IMR-90 (cell line): Measurements from ENCODE around the gene CAV2. TPM values are rescaled to one million over a fixed set of nuclear protein-coding genes. Genes with fewer than 3 reads are reported as not detected.
A peak's percentile ranks its signal among the peaks of the same experiment; 100 is the strongest.

Source experiments
- ATAC-seq: fragments of 200-7000 bp; cut with Tn5 transposase; 2 replicates; pipeline ENCODE4 v1.9.1; 2020; ENCODE audit warnings: low read depth, mild to moderate bottlenecking, moderate library complexity
- BruUV-seq: library from RNA; stranded (reverse); fragments of 400-500 nt; replicated peaks from 2 replicates; lab custom pipeline; 2021; lab: Mats Ljungman, UMichigan
- CTCF ChIA-PET: fragments of 300-600 bp; formaldehyde crosslinking; extraction: SDS; loops from one replicate; lab custom pipeline; 2021; ENCODE audit warnings: antibody characterized with exemption; lab: Yijun Ruan, JAX
- POLR2A ChIA-PET: fragments of 300-600 bp; sonication (Branson Sonifier 250); formaldehyde crosslinking; loops from one replicate; lab custom pipeline; 2022; ENCODE audit warnings: antibody characterized with exemption; ENCODE audit not compliant: unreplicated experiment; lab: Charles Lee
- DNase-seq: peaks from one replicate; pipeline ENCODE4 v3.0.0; 2013
- H2AFZ ChIP-seq: replicated peaks from 2 replicates; pipeline ENCODE3; 2013; ENCODE audit warnings: low read length, mild to moderate bottlenecking; ENCODE audit not compliant: poor library complexity
- H2AK5ac ChIP-seq: 2 replicates; pipeline ENCODE4 v1.6.1; 2013; ENCODE audit warnings: low read depth, low read length, inconsistent platforms
- H2AK9ac ChIP-seq: replicated peaks from 2 replicates; pipeline ENCODE3; 2013; ENCODE audit warnings: mild to moderate bottlenecking, low read depth, low read length, moderate library complexity; ENCODE audit not compliant: poor library complexity
- H2BK120ac ChIP-seq: 2 replicates; pipeline ENCODE4 v1.6.1; 2013; ENCODE audit warnings: low read depth, low read length, inconsistent platforms
- H2BK15ac ChIP-seq: 3 replicates; pipeline ENCODE4 v1.6.1; 2013; ENCODE audit warnings: low read depth, low read length, inconsistent platforms
- H2BK20ac ChIP-seq: 2 replicates; pipeline ENCODE4 v1.6.1; 2013; ENCODE audit warnings: low read depth, mild to moderate bottlenecking, inconsistent platforms, low read length, moderate library complexity
- H2BK5ac ChIP-seq: 2 replicates; pipeline ENCODE4 v1.6.1; 2013; ENCODE audit warnings: mild to moderate bottlenecking, low read depth, low read length, inconsistent platforms; ENCODE audit not compliant: poor library complexity, severe bottlenecking
- H3K14ac ChIP-seq: replicated peaks from 2 replicates; pipeline ENCODE4 v1.6.1; 2013; ENCODE audit warnings: low read depth, low read length, inconsistent platforms
- H3K18ac ChIP-seq: 2 replicates; pipeline ENCODE4 v1.6.1; 2013; ENCODE audit warnings: low read depth, low read length, control low read depth
- H3K23ac ChIP-seq: 2 replicates; pipeline ENCODE4 v1.6.1; 2013; ENCODE audit warnings: low read depth, low read length, inconsistent platforms
- H3K27ac ChIP-seq: 2 replicates; pipeline ENCODE4 v1.5.1; 2013; ENCODE audit warnings: mild to moderate bottlenecking, control low read depth, low read length; ENCODE audit not compliant: insufficient read depth
- H3K27me3 ChIP-seq: 2 replicates; pipeline ENCODE4 v1.6.1; 2013; ENCODE audit warnings: low read length; ENCODE audit not compliant: control insufficient read depth, insufficient read depth
- H3K36me3 ChIP-seq: 2 replicates; pipeline ENCODE4 v1.6.1; 2013; ENCODE audit warnings: low read length, mixed read lengths; ENCODE audit not compliant: control insufficient read depth, insufficient read depth
- H3K4ac ChIP-seq: 2 replicates; pipeline ENCODE4 v1.6.1; 2013; ENCODE audit warnings: low read depth, low read length, inconsistent platforms
- H3K4me1 ChIP-seq: 2 replicates; pipeline ENCODE4 v1.6.1; 2013; ENCODE audit warnings: low read length, mixed read lengths; ENCODE audit not compliant: control insufficient read depth, insufficient read depth
- H3K4me2 ChIP-seq: 2 replicates; pipeline ENCODE4 v1.6.1; 2013; ENCODE audit warnings: low read depth, mild to moderate bottlenecking, control low read depth, low read length, moderate library complexity
- H3K4me3 ChIP-seq: 2 replicates; pipeline ENCODE4 v1.5.1; 2013; ENCODE audit warnings: low read depth, mild to moderate bottlenecking, control low read depth, low read length, moderate library complexity; ENCODE audit not compliant: insufficient read depth
- H3K56ac ChIP-seq: 2 replicates; pipeline ENCODE4 v1.6.1; 2013; ENCODE audit warnings: low read length, inconsistent platforms; ENCODE audit not compliant: insufficient read depth; ENCODE audit errors: extremely low read depth
- H3K79me1 ChIP-seq, 2 experiments: 2 replicates each; pipeline ENCODE4 v1.6.1; 2013; ENCODE audit warnings: low read length in 2 of 2, inconsistent platforms in 1 of 2, low read depth in 1 of 2
- H3K9ac ChIP-seq: 2 replicates; pipeline ENCODE4 v1.6.1; 2013; ENCODE audit warnings: low read depth, low read length, control low read depth
- H3K9me1 ChIP-seq: 2 replicates; pipeline ENCODE4 v1.6.1; 2013; ENCODE audit warnings: low read length, inconsistent platforms; ENCODE audit not compliant: insufficient read depth
- H3K9me3 ChIP-seq: 2 replicates; pipeline ENCODE4 v1.6.1; 2013; ENCODE audit warnings: low read length; ENCODE audit not compliant: control insufficient read depth, insufficient read depth
- H4K20me1 ChIP-seq: 2 replicates; pipeline ENCODE4 v1.6.1; 2013; ENCODE audit warnings: low read length, inconsistent platforms; ENCODE audit not compliant: insufficient read depth
- H4K5ac ChIP-seq: 2 replicates; pipeline ENCODE4 v1.6.1; 2013; ENCODE audit warnings: mild to moderate bottlenecking, low read depth, low read length, control low read depth
- H4K8ac ChIP-seq, 2 experiments: 2 replicates each; pipeline ENCODE4 v1.6.1; 2013; ENCODE audit warnings: low read depth in 2 of 2, low read length in 2 of 2, control low read depth in 1 of 2, inconsistent platforms in 1 of 2
- H4K91ac ChIP-seq: 2 replicates; pipeline ENCODE4 v1.6.1; 2013; ENCODE audit warnings: low read depth, low read length, inconsistent platforms; ENCODE audit not compliant: insufficient read depth
- BHLHE40 ChIP-seq: fragments of 150-350 bp; IDR thresholded peaks from 2 replicates; pipeline ENCODE4 v1.6.1; 2016; ENCODE audit warnings: mild to moderate bottlenecking, low read depth, low read length
- CEBPB ChIP-seq: IDR thresholded peaks from 2 replicates; pipeline ENCODE4 v1.6.1; 2012; ENCODE audit warnings: low read depth, low read length, improper control_type of control experiment
- CHD1 ChIP-seq: IDR thresholded peaks from 2 replicates; pipeline ENCODE4 v1.6.1; 2012; ENCODE audit warnings: low read depth, low read length, improper control_type of control experiment
- FOS ChIP-seq: fragments of 150-350 bp; IDR thresholded peaks from 2 replicates; pipeline ENCODE4 v1.6.1; 2016; ENCODE audit warnings: low read depth, low read length
- MAFK ChIP-seq: IDR thresholded peaks from 2 replicates; pipeline ENCODE4 v1.6.1; 2012; ENCODE audit warnings: low read depth, low read length, improper control_type of control experiment
- MAZ ChIP-seq: IDR thresholded peaks from 2 replicates; pipeline ENCODE4 v1.6.1; 2012; ENCODE audit warnings: low read depth, mild to moderate bottlenecking, low read length, improper control_type of control experiment, moderate library complexity, borderline replicate concordance
- MXI1 ChIP-seq: IDR thresholded peaks from 2 replicates; pipeline ENCODE4 v1.6.1; 2012; ENCODE audit warnings: low read depth, mild to moderate bottlenecking, low read length, moderate library complexity, borderline replicate concordance
- NFE2L2 ChIP-seq: fragments of 150-350 bp; IDR thresholded peaks from 2 replicates; pipeline ENCODE4 v1.6.1; 2016; ENCODE audit warnings: low read depth, mild to moderate bottlenecking, low read length
- POLR2A ChIP-seq: IDR thresholded peaks from 2 replicates; pipeline ENCODE4 v1.6.1; 2012; ENCODE audit warnings: mild to moderate bottlenecking, low read depth, low read length
- RAD21 ChIP-seq: IDR thresholded peaks from 2 replicates; pipeline ENCODE4 v1.6.1; 2012; ENCODE audit warnings: low read length, improper control_type of control experiment
- RCOR1 ChIP-seq: IDR thresholded peaks from 2 replicates; pipeline ENCODE4 v1.6.1; 2012; ENCODE audit warnings: mild to moderate bottlenecking, low read length, improper control_type of control experiment; ENCODE audit not compliant: insufficient replicate concordance
- RFX5 ChIP-seq: IDR thresholded peaks from 2 replicates; pipeline ENCODE4 v1.8.0; 2012; ENCODE audit warnings: low read depth, mild to moderate bottlenecking, low read length, moderate library complexity
- SMC3 ChIP-seq: fragments of 150-350 bp; IDR thresholded peaks from 2 replicates; pipeline ENCODE4 v1.6.1; 2016; ENCODE audit warnings: low read depth, mild to moderate bottlenecking, antibody characterized with exemption, low read length, moderate library complexity
- WGBS, 2 experiments: methylation state at CpG; one replicate each; pipeline versions ENCODE4 v1.1.5 to v1.1.7; 2013; ENCODE audit warnings: missing lambda C conversion rate in 2 of 2; ENCODE audit not compliant: insufficient read length in 1 of 2; ENCODE audit errors: extremely low coverage in 2 of 2; 5-methylcytosine and 5-hydroxymethylcytosine counted together
- dilution Hi-C: fragments of 300-500 bp; cut with HindIII; formaldehyde crosslinking; loops from one replicate; pipeline ENCODE4 v1.14.3; 2018; ENCODE audit warnings: low sequenced_read_pairs; ENCODE audit not compliant: unreplicated experiment
- in situ Hi-C: fragments of 300-500 bp; cut with MboI; formaldehyde crosslinking; loops from 3 replicates; pipeline ENCODE4 v1.14.3; 2019; ENCODE audit warnings: low sequenced_read_pairs, inconsistent platforms, mixed read lengths
- intact Hi-C: fragments of 100-400 bp; cut with micrococcal nuclease; formaldehyde crosslinking; loops from 2 replicates; pipeline ENCODE4 v1.10.0; 2022
- polyA plus RNA-seq, 3 experiments: library from polyadenylated mRNA; depleted of rRNA; stranded (reverse); fragments of >200 nt; gene quantifications; 2 replicates each; pipeline ENCODE4 v1.2.3, GENCODE V29; 2012; ENCODE audit warnings: low replicate concordance in 1 of 3
- total RNA-seq: library from RNA; depleted of rRNA; stranded (reverse); fragments of >200 nt; gene quantifications from 2 replicates; pipeline ENCODE4 v1.2.3, GENCODE V29; 2012
- TF ChIP-seq, protein P1 (sequence below): fragments of 150-350 bp; IDR thresholded peaks from 2 replicates; pipeline ENCODE4 v1.6.1; 2017; ENCODE audit warnings: mild to moderate bottlenecking, antibody characterized with exemption, low read length, low read depth
- TF ChIP-seq, protein P2 (sequence below): fragments of 150-350 bp; IDR thresholded peaks from 2 replicates; pipeline ENCODE4 v1.6.1; 2016; ENCODE audit warnings: low read depth, mild to moderate bottlenecking, low read length, moderate library complexity, borderline replicate concordance
- TF ChIP-seq, protein P3 (sequence below): conservative IDR thresholded peaks from 2 replicates; pipeline ENCODE4 v1.5.1; 2012; ENCODE audit warnings: mild to moderate bottlenecking, low read depth, low read length, improper control_type of control experiment

Gene CAV2
- total and polyA plus RNA-seq, 2 of the 4 experiments (the other 2 are of a cell fraction): 199 to 265 TPM

DNA sequence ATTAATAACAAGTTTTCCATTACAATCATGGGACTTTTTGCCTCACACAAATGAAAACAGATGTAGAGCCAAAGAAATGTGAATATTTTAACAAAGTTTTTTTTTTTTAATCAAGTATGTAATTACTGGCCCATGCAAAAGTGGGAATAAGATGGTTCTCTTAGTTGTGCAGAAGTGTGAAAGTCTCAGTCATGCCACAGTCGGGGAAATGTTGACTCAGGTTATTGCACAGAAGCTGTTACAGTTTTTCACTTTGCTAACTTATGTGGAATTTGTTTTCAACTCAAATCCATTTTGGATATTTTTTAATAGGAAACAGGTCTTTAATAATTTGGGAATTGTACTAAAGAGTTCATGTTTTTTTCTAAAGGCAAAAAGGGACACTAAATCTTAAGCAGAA, 44.0 kb upstream of the CAV2 start:
- Histone ChIP-seq H4K20me1 (no peaks in the 10 kb centered on the region), H3K27ac (peak overlapping the region; percentile 4; the same call in 1 of the 2 replicates), H4K5ac (no peak overlapping the region), H3K4me2 (no peak overlapping the region), H3K23ac (no peak overlapping the region), H2BK5ac (peak overlapping the region; percentile 93), H4K91ac (peak overlapping the region; percentile 47; the same call in 1 of the 2 replicates), H2AK5ac (no peak overlapping the region), H3K36me3 (no peaks in the 10 kb centered on the region), H3K79me1 (no peaks in the 10 kb centered on the region), H2BK20ac (0 out of 2 replicates have a peak overlapping the region, but pooled peaks have one; percentile 10), H3K27me3 (no peaks in the 10 kb centered on the region), H2AK9ac (no peak overlapping the region), H3K56ac (no peak overlapping the region), H2BK120ac (peak overlapping the region; percentile 80), H3K4me3 (no peak overlapping the region), H3K4me1 (no peaks in the 10 kb centered on the region; the same call in 1 of the 2 replicates), H3K4ac (peak overlapping the region; percentile 60), H2AFZ (no peak overlapping the region), H3K9ac (no peak overlapping the region; the same call in 1 of the 2 replicates), H3K14ac (peak overlapping the region; percentile 73; the same call in 1 of the 2 replicates), H2BK15ac (peak overlapping the region; percentile 8; the same call in 1 of the 3 replicates), H4K8ac (0 out of 4 replicates have a peak overlapping the region, but pooled peaks of 1 of the 2 experiments have one; percentile 38), H3K9me1 (no peaks in the 10 kb centered on the region), H3K9me3 (no peaks in the 10 kb centered on the region), H3K18ac (no peak overlapping the region; the same call in 1 of the 2 replicates)
- intact Hi-C loops (no loop called here), in situ Hi-C loops (no loop called here), dilution Hi-C loops (no loop called here)
- POLR2A ChIA-PET: no interaction called here
- TF ChIP-seq SMC3: no peak
- TF ChIP-seq, protein P1, sequence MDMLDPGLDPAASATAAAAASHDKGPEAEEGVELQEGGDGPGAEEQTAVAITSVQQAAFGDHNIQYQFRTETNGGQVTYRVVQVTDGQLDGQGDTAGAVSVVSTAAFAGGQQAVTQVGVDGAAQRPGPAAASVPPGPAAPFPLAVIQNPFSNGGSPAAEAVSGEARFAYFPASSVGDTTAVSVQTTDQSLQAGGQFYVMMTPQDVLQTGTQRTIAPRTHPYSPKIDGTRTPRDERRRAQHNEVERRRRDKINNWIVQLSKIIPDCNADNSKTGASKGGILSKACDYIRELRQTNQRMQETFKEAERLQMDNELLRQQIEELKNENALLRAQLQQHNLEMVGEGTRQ: no peak
- TF ChIP-seq FOS: no peak
- TF ChIP-seq MXI1: no peak
- no peak for TF ChIP-seq RCOR1
- TF ChIP-seq CEBPB: no peak
- TF ChIP-seq CHD1: no peak
- TF ChIP-seq, protein P2, sequence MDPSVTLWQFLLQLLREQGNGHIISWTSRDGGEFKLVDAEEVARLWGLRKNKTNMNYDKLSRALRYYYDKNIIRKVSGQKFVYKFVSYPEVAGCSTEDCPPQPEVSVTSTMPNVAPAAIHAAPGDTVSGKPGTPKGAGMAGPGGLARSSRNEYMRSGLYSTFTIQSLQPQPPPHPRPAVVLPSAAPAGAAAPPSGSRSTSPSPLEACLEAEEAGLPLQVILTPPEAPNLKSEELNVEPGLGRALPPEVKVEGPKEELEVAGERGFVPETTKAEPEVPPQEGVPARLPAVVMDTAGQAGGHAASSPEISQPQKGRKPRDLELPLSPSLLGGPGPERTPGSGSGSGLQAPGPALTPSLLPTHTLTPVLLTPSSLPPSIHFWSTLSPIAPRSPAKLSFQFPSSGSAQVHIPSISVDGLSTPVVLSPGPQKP: no peak
- TF ChIP-seq RAD21: no peak
- no peak for TF ChIP-seq BHLHE40
- TF ChIP-seq MAFK: no peak
- TF ChIP-seq POLR2A: no peak
- TF ChIP-seq, protein P3, sequence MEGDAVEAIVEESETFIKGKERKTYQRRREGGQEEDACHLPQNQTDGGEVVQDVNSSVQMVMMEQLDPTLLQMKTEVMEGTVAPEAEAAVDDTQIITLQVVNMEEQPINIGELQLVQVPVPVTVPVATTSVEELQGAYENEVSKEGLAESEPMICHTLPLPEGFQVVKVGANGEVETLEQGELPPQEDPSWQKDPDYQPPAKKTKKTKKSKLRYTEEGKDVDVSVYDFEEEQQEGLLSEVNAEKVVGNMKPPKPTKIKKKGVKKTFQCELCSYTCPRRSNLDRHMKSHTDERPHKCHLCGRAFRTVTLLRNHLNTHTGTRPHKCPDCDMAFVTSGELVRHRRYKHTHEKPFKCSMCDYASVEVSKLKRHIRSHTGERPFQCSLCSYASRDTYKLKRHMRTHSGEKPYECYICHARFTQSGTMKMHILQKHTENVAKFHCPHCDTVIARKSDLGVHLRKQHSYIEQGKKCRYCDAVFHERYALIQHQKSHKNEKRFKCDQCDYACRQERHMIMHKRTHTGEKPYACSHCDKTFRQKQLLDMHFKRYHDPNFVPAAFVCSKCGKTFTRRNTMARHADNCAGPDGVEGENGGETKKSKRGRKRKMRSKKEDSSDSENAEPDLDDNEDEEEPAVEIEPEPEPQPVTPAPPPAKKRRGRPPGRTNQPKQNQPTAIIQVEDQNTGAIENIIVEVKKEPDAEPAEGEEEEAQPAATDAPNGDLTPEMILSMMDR: no peak
- TF ChIP-seq MAZ: no peak
- no peak for TF ChIP-seq RFX5
- TF ChIP-seq NFE2L2: no peak
- WGBS, 2 experiments: no CpG with 5 or more reads among the region's 1 CpG
- no peak for DNase-seq
- CTCF ChIA-PET: interaction anchor here (0.9 kb wide), 1 partner anchor 10 kb away, joined by 4 read pairs; no protein-coding TSS in a partner anchor
- no TSS peak for BruUV-seq
- no peak; the same call in 1 of the 2 replicates for ATAC-seq
